Astrocyte of the spinal cord (primary cell): ENCODE measurements around the gene ZNF474.
A peak's percentile ranks its signal among the peaks of the same experiment; 100 is the strongest.

ENCODE experiments used
- DNase-seq: peaks from one replicate; pipeline ENCODE4 v3.0.0; 2011; ENCODE audit warnings: low read depth, low spot score
- H3K4me3 ChIP-seq: 2 replicates; pipeline ENCODE4 v1.5.1; 2011; ENCODE audit warnings: low read depth, mild to moderate bottlenecking, low read length, moderate library complexity
- in situ Hi-C: cut with HindIII; loops from 2 replicates; pipeline ENCODE4 v1.10.0; 2017; ENCODE audit warnings: low sequenced_read_pairs
- TF ChIP-seq, protein P1 (sequence below): IDR thresholded peaks from 2 replicates; pipeline ENCODE4 v1.5.1; 2012; ENCODE audit warnings: low read depth, mild to moderate bottlenecking, low read length, inconsistent platforms

The ZNF474 gene

DNA sequence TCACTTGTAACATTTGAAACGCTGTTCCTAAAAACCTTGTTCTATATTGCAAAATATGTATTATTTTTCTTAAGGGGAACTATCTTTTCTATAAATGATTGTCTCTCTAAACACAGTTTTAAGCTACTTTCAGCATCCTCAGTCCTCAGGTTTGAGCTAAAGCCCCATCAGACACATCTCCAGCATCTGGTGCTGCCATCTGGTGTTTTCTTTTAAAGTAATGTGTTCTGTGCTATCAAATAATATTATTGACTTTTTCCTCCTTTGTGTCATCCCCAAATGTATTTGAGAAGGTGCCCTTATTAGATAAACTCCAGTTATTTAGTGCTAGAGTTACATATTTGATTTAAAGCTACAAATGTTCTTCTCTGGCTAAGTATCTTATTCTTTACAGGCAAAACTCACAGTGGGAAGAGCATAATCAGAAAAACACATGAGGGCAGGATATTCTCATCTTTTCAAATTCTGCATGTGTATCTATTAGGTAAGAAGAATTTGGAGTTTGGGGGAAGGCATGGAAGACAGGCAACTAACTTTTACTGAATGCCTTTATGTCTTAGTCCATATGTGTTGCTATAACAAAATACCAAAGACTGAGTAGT lies 27.5 kb downstream of the ZNF474 start:
- H3K4me3 ChIP-seq, result no peak overlapping the region
- in situ Hi-C loops, result no loop called here
- TF ChIP-seq, protein P1, sequence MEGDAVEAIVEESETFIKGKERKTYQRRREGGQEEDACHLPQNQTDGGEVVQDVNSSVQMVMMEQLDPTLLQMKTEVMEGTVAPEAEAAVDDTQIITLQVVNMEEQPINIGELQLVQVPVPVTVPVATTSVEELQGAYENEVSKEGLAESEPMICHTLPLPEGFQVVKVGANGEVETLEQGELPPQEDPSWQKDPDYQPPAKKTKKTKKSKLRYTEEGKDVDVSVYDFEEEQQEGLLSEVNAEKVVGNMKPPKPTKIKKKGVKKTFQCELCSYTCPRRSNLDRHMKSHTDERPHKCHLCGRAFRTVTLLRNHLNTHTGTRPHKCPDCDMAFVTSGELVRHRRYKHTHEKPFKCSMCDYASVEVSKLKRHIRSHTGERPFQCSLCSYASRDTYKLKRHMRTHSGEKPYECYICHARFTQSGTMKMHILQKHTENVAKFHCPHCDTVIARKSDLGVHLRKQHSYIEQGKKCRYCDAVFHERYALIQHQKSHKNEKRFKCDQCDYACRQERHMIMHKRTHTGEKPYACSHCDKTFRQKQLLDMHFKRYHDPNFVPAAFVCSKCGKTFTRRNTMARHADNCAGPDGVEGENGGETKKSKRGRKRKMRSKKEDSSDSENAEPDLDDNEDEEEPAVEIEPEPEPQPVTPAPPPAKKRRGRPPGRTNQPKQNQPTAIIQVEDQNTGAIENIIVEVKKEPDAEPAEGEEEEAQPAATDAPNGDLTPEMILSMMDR, result peak; percentile 43
- DNase-seq, result peak; percentile 77

DNA sequence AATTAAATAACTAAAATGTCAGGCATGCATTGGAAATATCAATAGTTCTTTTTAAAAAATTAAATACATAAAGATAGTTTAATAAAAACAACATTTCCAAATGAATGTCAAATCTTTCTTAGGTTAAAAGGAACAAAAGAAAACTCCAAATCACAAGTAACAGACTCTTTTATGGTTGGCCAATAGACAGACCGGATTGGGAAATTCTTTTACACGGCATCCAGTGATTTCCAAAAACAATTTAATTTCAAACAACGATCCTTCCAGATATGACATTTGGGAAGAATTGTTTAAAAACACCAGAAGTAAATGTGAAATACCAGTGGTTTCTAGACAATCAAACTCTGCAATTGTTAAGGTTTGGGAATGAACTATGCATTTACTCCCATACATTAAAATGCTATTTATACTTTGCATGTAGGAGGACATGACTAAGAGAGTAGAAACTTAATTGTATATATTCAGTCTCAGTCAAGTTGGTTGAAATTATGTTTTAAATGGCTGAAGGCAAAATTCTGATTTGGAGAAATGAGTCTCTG lies 32.8 kb downstream of the ZNF474 start:
- no peak overlapping the region for H3K4me3 ChIP-seq
- in situ Hi-C loops, result no loop called here
- TF ChIP-seq, protein P1, result no peak
- no peak for DNase-seq

DNA sequence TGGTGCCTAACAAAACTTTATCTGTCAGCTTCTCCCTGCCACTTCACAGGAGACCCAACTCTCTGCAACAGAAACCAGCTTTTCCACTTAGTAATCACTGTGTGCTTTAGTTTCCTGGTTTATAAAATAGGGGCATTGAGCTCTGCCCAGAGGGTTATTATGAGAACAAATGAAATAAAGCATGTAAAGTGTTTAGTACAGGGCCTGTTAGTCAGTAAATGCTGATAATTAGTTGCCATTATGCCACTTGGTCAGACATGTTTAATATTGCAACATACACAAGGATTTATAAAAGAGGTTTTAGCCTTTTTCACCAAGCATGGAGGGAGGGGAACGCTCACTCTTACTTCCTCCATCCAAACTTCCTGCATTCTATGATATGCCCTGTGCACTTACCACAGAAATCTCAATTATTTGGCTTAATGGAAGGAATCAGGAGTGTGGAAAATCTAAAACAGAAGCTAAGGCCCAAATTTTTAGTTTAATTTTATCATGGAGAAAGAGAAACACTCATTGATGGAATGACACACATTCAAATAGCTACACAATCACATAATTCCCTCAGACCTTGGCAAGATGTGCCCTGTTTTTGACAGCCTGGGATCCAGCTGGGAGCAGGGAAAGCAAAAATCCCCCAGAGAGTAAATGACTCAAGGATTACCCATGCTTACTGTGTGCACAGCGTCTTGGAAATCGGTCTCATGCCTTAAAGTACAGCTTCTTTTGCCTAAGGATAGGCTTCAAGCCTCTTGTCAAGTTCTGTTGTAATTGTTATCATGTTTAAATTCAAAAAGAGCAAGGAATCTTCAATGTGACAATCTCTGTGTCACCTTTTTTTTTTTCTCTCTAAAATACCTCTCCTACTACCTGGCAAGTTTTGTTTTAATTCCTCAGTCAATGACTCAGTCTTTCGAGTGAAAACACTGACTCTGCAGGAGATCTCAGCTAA lies 34.0 kb downstream of the ZNF474 start:
- TF ChIP-seq, protein P1, result no peak
- in situ Hi-C loops, result no loop called here
- peak; percentile 96 for DNase-seq
- no peak overlapping the region for H3K4me3 ChIP-seq

DNA sequence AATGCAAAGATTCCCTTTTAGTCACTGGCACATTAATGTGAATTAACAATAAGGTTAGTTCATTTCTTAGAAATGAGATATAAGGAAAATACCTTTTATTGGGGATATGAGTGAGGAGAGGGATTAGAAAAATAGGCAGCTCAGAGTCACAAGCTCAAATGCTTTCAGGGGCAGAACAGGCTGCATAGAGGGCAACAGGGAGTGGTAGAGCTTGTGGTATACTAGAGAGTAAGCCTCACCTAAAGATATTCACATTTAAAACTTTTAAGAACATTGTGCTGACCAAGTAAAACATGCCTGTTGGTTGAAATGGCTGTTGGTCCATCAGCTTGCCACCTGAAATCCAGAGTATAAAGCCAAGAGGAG lies 34.7 kb downstream of the ZNF474 start:
- no peak for DNase-seq
- H3K4me3 ChIP-seq, result no peak overlapping the region
- TF ChIP-seq, protein P1, result no peak
- in situ Hi-C loops, result no loop called here

DNA sequence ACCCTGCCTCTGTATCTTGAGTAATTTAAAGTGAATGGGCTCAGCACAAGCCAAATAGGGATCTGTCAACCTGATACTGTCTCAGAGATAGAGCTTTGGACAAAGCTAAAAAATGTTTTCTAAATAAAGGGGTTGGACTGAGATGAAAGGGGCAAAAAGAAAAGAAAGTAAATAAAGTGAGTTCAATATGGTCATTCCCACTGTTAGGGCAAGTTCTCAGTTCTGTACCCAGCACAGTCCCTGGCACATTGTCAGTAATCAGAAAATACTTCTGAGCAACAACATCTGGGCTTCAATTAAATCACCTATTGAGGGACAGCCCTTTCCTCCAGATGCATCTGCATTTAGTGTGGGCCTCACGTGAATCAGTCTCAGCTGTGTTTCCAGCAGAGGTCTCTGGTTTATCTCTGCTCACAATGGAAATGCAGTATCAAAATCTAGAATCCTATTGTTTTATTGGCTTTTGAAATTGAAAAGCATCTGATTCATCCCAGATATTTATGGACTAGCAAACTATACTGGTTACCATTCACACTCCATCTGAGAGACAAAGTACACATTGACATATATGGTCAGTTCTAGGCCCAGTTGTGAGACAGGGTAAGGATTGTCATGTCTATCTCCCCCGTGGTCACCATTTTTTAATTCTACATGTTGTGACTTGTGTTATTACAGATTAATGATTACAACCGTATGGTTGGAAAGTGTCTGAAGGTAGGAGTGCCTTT lies 35.6 kb downstream of the ZNF474 start:
- TF ChIP-seq, protein P1, result no peak
- in situ Hi-C loops, result no loop called here

DNA sequence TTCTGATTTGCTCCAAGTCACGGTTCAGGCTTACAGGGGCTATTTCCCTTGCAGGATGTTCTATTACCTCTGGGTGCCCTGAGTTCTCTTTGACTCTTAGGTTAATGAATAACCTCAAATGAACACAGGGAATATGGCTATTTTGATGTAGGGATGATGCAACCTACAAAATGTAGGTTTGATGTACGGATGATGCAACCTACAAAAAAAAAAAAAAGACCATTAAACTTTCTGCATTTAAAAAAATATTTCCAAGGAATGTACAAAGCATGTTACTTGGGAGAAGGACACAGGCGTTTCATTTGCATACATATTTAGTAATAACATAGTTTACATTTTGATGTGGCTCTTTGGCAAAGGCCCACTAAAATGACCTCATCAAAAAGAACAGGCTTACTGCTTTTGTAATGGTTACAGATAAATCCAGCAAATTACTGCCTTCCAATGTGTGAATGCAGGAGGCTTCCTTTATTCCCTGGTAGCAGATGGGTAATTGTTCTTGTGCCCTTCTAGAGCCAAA lies 36.3 kb downstream of the ZNF474 start:
- peak; percentile 68 for DNase-seq
- H3K4me3 ChIP-seq, result no peak overlapping the region
- TF ChIP-seq, protein P1, result no peak
- in situ Hi-C loops, result no loop called here

More for the DNA sequence above, 35.6 kb downstream of the ZNF474 start:
- DNase-seq, result no peak
- H3K4me3 ChIP-seq, result no peak overlapping the region
